ENCODE results near the gene MAPKAPK3.
A peak's percentile ranks its signal among the peaks of the same experiment; 100 is the strongest.

The MAPKAPK3 gene

GRCh38 chr3:50649451-50649931, 32.5 kb downstream of the MAPKAPK3 start:
- H3K9me3 Mint-ChIP-seq = no peaks in the 10 kb centered on the region
- H3K27me3 Mint-ChIP-seq = no peaks in the 10 kb centered on the region
- H3K36me3 Mint-ChIP-seq = no peaks in the 10 kb centered on the region
- H3K4me3 Mint-ChIP-seq = no peak overlapping the region
- H3K27ac Mint-ChIP-seq = peak overlapping the region; percentile 41
- peaks cover 1% of the 10 kb centered on the region for H3K4me1 Mint-ChIP-seq

- Mint-ChIP-seq H3K27ac (peak overlapping the region; percentile 84), H3K4me1 (peaks cover 7% of the 10 kb centered on the region), H3K36me3 (no peaks in the 10 kb centered on the region), H3K4me3 (no peak overlapping the region), H3K9me3 (no peaks in the 10 kb centered on the region), H3K27me3 (no peaks in the 10 kb centered on the region)
Measured at GRCh38 chr3:50650018-50650417, 33.1 kb downstream of the MAPKAPK3 start.

- Mint-ChIP-seq H3K4me1 (peaks cover 13% of the 10 kb centered on the region), H3K4me3 (no peak overlapping the region), H3K27ac (no peak overlapping the region), H3K27me3 (no peaks in the 10 kb centered on the region), H3K36me3 (no peaks in the 10 kb centered on the region), H3K9me3 (no peaks in the 10 kb centered on the region)
Measured at GRCh38 chr3:50651445-50651844, 34.5 kb downstream of the MAPKAPK3 start.

- Mint-ChIP-seq H3K4me3 (no peak overlapping the region), H3K36me3 (no peaks in the 10 kb centered on the region), H3K27me3 (no peaks in the 10 kb centered on the region), H3K27ac (peak overlapping the region; percentile 74), H3K4me1 (peaks cover 13% of the 10 kb centered on the region), H3K9me3 (no peaks in the 10 kb centered on the region)
Measured at GRCh38 chr3:50651920-50652529, 35.1 kb downstream of the MAPKAPK3 start.

- Mint-ChIP-seq H3K4me1 (peaks cover 13% of the 10 kb centered on the region), H3K4me3 (no peak overlapping the region), H3K9me3 (no peaks in the 10 kb centered on the region), H3K36me3 (no peaks in the 10 kb centered on the region), H3K27ac (no peak overlapping the region), H3K27me3 (no peaks in the 10 kb centered on the region)
Measured at GRCh38 chr3:50652709-50653108, 35.8 kb downstream of the MAPKAPK3 start.

GRCh38 chr3:50653937-50654595, 37.1 kb downstream of the MAPKAPK3 start:
- H3K4me3 Mint-ChIP-seq = no peak overlapping the region
- H3K27me3 Mint-ChIP-seq = no peaks in the 10 kb centered on the region
- no peaks in the 10 kb centered on the region for H3K9me3 Mint-ChIP-seq
- peaks cover 13% of the 10 kb centered on the region for H3K4me1 Mint-ChIP-seq
- H3K27ac Mint-ChIP-seq = peak overlapping the region; percentile 55
- no peaks in the 10 kb centered on the region for H3K36me3 Mint-ChIP-seq

GRCh38 chr3:50655009-50655830, 38.3 kb downstream of the MAPKAPK3 start:
- Mint-ChIP-seq H3K36me3 (no peaks in the 10 kb centered on the region), H3K9me3 (no peaks in the 10 kb centered on the region), H3K27ac (peak overlapping the region; percentile 85), H3K27me3 (no peaks in the 10 kb centered on the region), H3K4me3 (no peak overlapping the region), H3K4me1 (peaks cover 13% of the 10 kb centered on the region)

GRCh38 chr3:50656417-50657195, 39.7 kb downstream of the MAPKAPK3 start:
- H3K4me3 Mint-ChIP-seq = no peak overlapping the region
- peaks cover 13% of the 10 kb centered on the region for H3K4me1 Mint-ChIP-seq
- no peaks in the 10 kb centered on the region for H3K36me3 Mint-ChIP-seq
- H3K27ac Mint-ChIP-seq = peak overlapping the region; percentile 24
- H3K9me3 Mint-ChIP-seq = no peaks in the 10 kb centered on the region
- no peaks in the 10 kb centered on the region for H3K27me3 Mint-ChIP-seq

- no peaks in the 10 kb centered on the region for H3K36me3 Mint-ChIP-seq
- H3K9me3 Mint-ChIP-seq = no peaks in the 10 kb centered on the region
- H3K27ac Mint-ChIP-seq = no peak overlapping the region
- peaks cover 13% of the 10 kb centered on the region for H3K4me1 Mint-ChIP-seq
- no peak overlapping the region for H3K4me3 Mint-ChIP-seq
- H3K27me3 Mint-ChIP-seq = no peaks in the 10 kb centered on the region
Measured at GRCh38 chr3:50657407-50657806, 40.5 kb downstream of the MAPKAPK3 start.

GRCh38 chr3:50657816-50658215, 40.9 kb downstream of the MAPKAPK3 start:
- Mint-ChIP-seq H3K4me3 (no peak overlapping the region), H3K4me1 (peaks cover 13% of the 10 kb centered on the region), H3K36me3 (no peaks in the 10 kb centered on the region), H3K9me3 (no peaks in the 10 kb centered on the region), H3K27me3 (no peaks in the 10 kb centered on the region), H3K27ac (no peak overlapping the region)

GRCh38 chr3:50658416-50658815, 41.5 kb downstream of the MAPKAPK3 start:
- Mint-ChIP-seq H3K36me3 (no peaks in the 10 kb centered on the region), H3K27ac (no peak overlapping the region), H3K9me3 (no peaks in the 10 kb centered on the region), H3K4me1 (peaks cover 13% of the 10 kb centered on the region), H3K4me3 (no peak overlapping the region), H3K27me3 (no peaks in the 10 kb centered on the region)

GRCh38 chr3:50658831-50659230, 41.9 kb downstream of the MAPKAPK3 start:
- H3K4me3 Mint-ChIP-seq = no peak overlapping the region
- H3K4me1 Mint-ChIP-seq = peaks cover 13% of the 10 kb centered on the region
- no peak overlapping the region for H3K27ac Mint-ChIP-seq
- H3K36me3 Mint-ChIP-seq = no peaks in the 10 kb centered on the region
- no peaks in the 10 kb centered on the region for H3K27me3 Mint-ChIP-seq
- H3K9me3 Mint-ChIP-seq = no peaks in the 10 kb centered on the region

GRCh38 chr3:50660386-50660785, 43.4 kb downstream of the MAPKAPK3 start:
- Mint-ChIP-seq H3K9me3 (no peaks in the 10 kb centered on the region), H3K27me3 (no peaks in the 10 kb centered on the region), H3K4me3 (no peak overlapping the region), H3K36me3 (no peaks in the 10 kb centered on the region), H3K4me1 (peaks cover 7% of the 10 kb centered on the region), H3K27ac (no peak overlapping the region)

GRCh38 chr3:50661321-50661837, 44.4 kb downstream of the MAPKAPK3 start:
- no peaks in the 10 kb centered on the region for H3K36me3 Mint-ChIP-seq
- H3K9me3 Mint-ChIP-seq = no peaks in the 10 kb centered on the region
- no peak overlapping the region for H3K27ac Mint-ChIP-seq
- peaks cover 10% of the 10 kb centered on the region for H3K4me1 Mint-ChIP-seq
- H3K4me3 Mint-ChIP-seq = no peak overlapping the region
- no peaks in the 10 kb centered on the region for H3K27me3 Mint-ChIP-seq

- Mint-ChIP-seq H3K27ac (no peak overlapping the region), H3K36me3 (no peaks in the 10 kb centered on the region), H3K27me3 (no peaks in the 10 kb centered on the region), H3K4me3 (no peak overlapping the region), H3K9me3 (no peaks in the 10 kb centered on the region), H3K4me1 (peaks cover 18% of the 10 kb centered on the region)
Measured at GRCh38 chr3:50662408-50662807, 45.5 kb downstream of the MAPKAPK3 start.
